PC-9 (cell line): ENCODE measurements around the gene USP9X. TPM values are rescaled to one million over a fixed set of nuclear protein-coding genes. Genes with fewer than 3 reads are reported as not detected.
"Not testable (repeated sequence)": the region's sequence is repeated elsewhere in the genome, so short reads cannot be mapped to it uniquely, and the experiment has no call there.

Experiments used
- BruUV-seq: library from RNA; stranded (reverse); fragments of 400-500 nt; replicated peaks from 2 replicates; lab custom pipeline; 2021; lab: Mats Ljungman, UMichigan
- CTCF ChIA-PET: fragments of 300-600 bp; sonication (Branson Sonifier 250); formaldehyde crosslinking; loops from one replicate; lab custom pipeline; 2022; ENCODE audit warnings: antibody characterized with exemption; lab: Charles Lee
- POLR2A ChIA-PET: fragments of 300-600 bp; sonication (Branson Sonifier 250); formaldehyde crosslinking; loops from one replicate; lab custom pipeline; 2022; ENCODE audit warnings: antibody characterized with exemption; ENCODE audit not compliant: unreplicated experiment; lab: Charles Lee
- DNase-seq, 2 experiments: peaks; one replicate each; pipeline versions ENCODE4 v3.0.0 to v3.0.0-alpha.2; 2015 to 2022; ENCODE audit warnings: mixed read lengths in 1 of 2
- H2AFZ ChIP-seq: fragments of 200-600 bp; sonication (generic); 2 replicates; pipeline ENCODE4 v1.8.1; 2017; ENCODE audit warnings: antibody characterized with exemption
- H3F3A ChIP-seq: fragments of 200-600 bp; sonication (generic); 2 replicates; pipeline ENCODE4 v1.8.1; 2017; ENCODE audit warnings: antibody characterized with exemption, mild to moderate bottlenecking, low read depth; ENCODE audit not compliant: insufficient read depth
- H3K27ac ChIP-seq: fragments of 200-600 bp; sonication (generic); 2 replicates; pipeline ENCODE4 v1.6.1; 2016; ENCODE audit warnings: mixed run types
- H3K27me3 ChIP-seq: fragments of 200-600 bp; sonication (generic); 2 replicates; pipeline ENCODE4 v1.6.1; 2016; ENCODE audit warnings: low read depth, mixed run types; ENCODE audit not compliant: insufficient read depth
- H3K36me3 ChIP-seq: fragments of 200-600 bp; sonication (generic); 2 replicates; pipeline ENCODE4 v1.6.1; 2016; ENCODE audit warnings: low read depth, mixed run types
- H3K4me1 ChIP-seq: fragments of 200-600 bp; sonication (generic); replicated peaks from 2 replicates; pipeline ENCODE4 v1.6.1; 2016; ENCODE audit warnings: mixed run types; ENCODE audit not compliant: insufficient read depth
- H3K4me2 ChIP-seq: fragments of 200-600 bp; sonication (generic); 2 replicates; pipeline ENCODE4 v1.6.1; 2017; ENCODE audit warnings: mixed run types
- H3K4me3 ChIP-seq: fragments of 200-600 bp; sonication (generic); 2 replicates; pipeline ENCODE4 v1.6.1; 2016; ENCODE audit warnings: mixed run types
- H3K79me2 ChIP-seq: fragments of 200-600 bp; sonication (generic); 2 replicates; pipeline ENCODE4 v1.6.1; 2017; ENCODE audit warnings: low read depth, mixed run types
- H3K9me2 ChIP-seq: fragments of 200-600 bp; sonication (generic); 2 replicates; pipeline ENCODE4 v1.8.1; 2017; ENCODE audit warnings: mild to moderate bottlenecking; ENCODE audit not compliant: insufficient read depth
- H3K9me3 ChIP-seq: fragments of 200-600 bp; sonication (generic); 2 replicates; pipeline ENCODE4 v1.8.1; 2016; ENCODE audit warnings: low read depth; ENCODE audit not compliant: insufficient read depth
- H4K20me1 ChIP-seq: fragments of 200-600 bp; sonication (generic); 2 replicates; pipeline ENCODE4 v1.8.1; 2017; ENCODE audit not compliant: insufficient read depth
- CTCF ChIP-seq: fragments of 200-600 bp; sonication (generic); conservative IDR thresholded peaks from 2 replicates; pipeline ENCODE4 v1.6.1; 2017; ENCODE audit warnings: mixed run types, antibody characterized with exemption, mild to moderate bottlenecking, moderate library complexity
- EZH2 ChIP-seq: fragments of 200-600 bp; sonication (generic); IDR thresholded peaks from 2 replicates; pipeline ENCODE4 v1.8.0; 2017; ENCODE audit warnings: antibody characterized with exemption, low read depth
- intact Hi-C: fragments of 100-400 bp; cut with micrococcal nuclease; formaldehyde crosslinking; loops from one replicate; pipeline ENCODE4 v1.10.0; 2022; ENCODE audit not compliant: unreplicated experiment
- total RNA-seq: library from RNA; stranded (reverse); gene quantifications from 2 replicates; pipeline ENCODE4 v1.2.3, GENCODE V29; 2021

Gene USP9X
- total RNA-seq, 1 experiment from 2014 or later: 43.2 TPM

GRCh38 chrX:41105005-41105404 lies 19.8 kb downstream of the USP9X start:
- H3K9me2 ChIP-seq: no peaks in the 10 kb centered on the region
- no peak overlapping the region for H3K4me2 ChIP-seq
- H3F3A ChIP-seq: no peaks in the 10 kb centered on the region
- TF ChIP-seq CTCF: no peak
- TF ChIP-seq EZH2: no peak
- H3K27me3 ChIP-seq: no peaks in the 10 kb centered on the region
- H4K20me1 ChIP-seq: peaks cover 12% of the 10 kb centered on the region; the same call in 1 of the 2 replicates
- ChIA-PET CTCF (no interaction called here), POLR2A (interaction anchor here (0.6 to 1.0 kb wide), 2 partner anchors 20 to 108 kb away, joined by 3 to 4 read pairs; no protein-coding TSS in a partner anchor)
- no peak overlapping the region for H3K27ac ChIP-seq
- no peaks in the 10 kb centered on the region for H3K9me3 ChIP-seq
- no peak for DNase-seq
- no peaks in the 10 kb centered on the region for H3K36me3 ChIP-seq
- no TSS peak for BruUV-seq
- no peak overlapping the region for H2AFZ ChIP-seq
- no peak overlapping the region for H3K4me3 ChIP-seq
- intact Hi-C loops: no loop called here
- no peaks in the 10 kb centered on the region for H3K4me1 ChIP-seq
- H3K79me2 ChIP-seq: peaks cover 86% of the 10 kb centered on the region

GRCh38 chrX:41106257-41106656 lies 21.0 kb downstream of the USP9X start:
- peaks cover 93% of the 10 kb centered on the region for H3K79me2 ChIP-seq
- CTCF ChIA-PET, H3K36me3 ChIP-seq, H3F3A ChIP-seq, H3K27ac ChIP-seq, H3K9me3 ChIP-seq, H2AFZ ChIP-seq, H3K4me2 ChIP-seq, H3K9me2 ChIP-seq, BruUV-seq, H3K4me3 ChIP-seq, intact Hi-C loops, H3K27me3 ChIP-seq, DNase-seq, H3K4me1 ChIP-seq, POLR2A ChIA-PET: not testable (repeated sequence)
- H4K20me1 ChIP-seq: peaks cover 12% of the 10 kb centered on the region; the same call in 1 of the 2 replicates

- CTCF ChIA-PET: no interaction called here
- intact Hi-C loops: no loop called here
Measured at GRCh38 chrX:41108007-41108406, 22.8 kb downstream of the USP9X start.

More at GRCh38 chrX:41108007-41108406, 22.8 kb downstream of the USP9X start:
- POLR2A ChIA-PET: no interaction called here
- H3F3A ChIP-seq: no peaks in the 10 kb centered on the region
- TF ChIP-seq CTCF: no peak
- TF ChIP-seq EZH2: no peak
- no peak for DNase-seq
- no peaks in the 10 kb centered on the region for H3K27me3 ChIP-seq
- no peaks in the 10 kb centered on the region for H3K4me1 ChIP-seq
- peaks cover 11% of the 10 kb centered on the region; the same call in 1 of the 2 replicates for H4K20me1 ChIP-seq
- H3K79me2 ChIP-seq: peaks cover 85% of the 10 kb centered on the region
- H3K4me3 ChIP-seq: no peak overlapping the region
- H3K36me3 ChIP-seq: no peaks in the 10 kb centered on the region
- H3K27ac ChIP-seq: no peak overlapping the region
- no peak overlapping the region for H2AFZ ChIP-seq
- no peak overlapping the region for H3K4me2 ChIP-seq
- no TSS peak for BruUV-seq
- H3K9me3 ChIP-seq: no peaks in the 10 kb centered on the region
- no peaks in the 10 kb centered on the region for H3K9me2 ChIP-seq
